HG02884 (cell line): ENCODE measurements around the gene BCL11B.

Source experiments
- ATAC-seq: cut with Tn5 transposase; IDR thresholded peaks from one replicate; pipeline ENCODE4 v1.9.1; 2021; ENCODE audit warnings: mild to moderate bottlenecking, moderate library complexity; ENCODE audit not compliant: unreplicated experiment

Gene BCL11B

DNA sequence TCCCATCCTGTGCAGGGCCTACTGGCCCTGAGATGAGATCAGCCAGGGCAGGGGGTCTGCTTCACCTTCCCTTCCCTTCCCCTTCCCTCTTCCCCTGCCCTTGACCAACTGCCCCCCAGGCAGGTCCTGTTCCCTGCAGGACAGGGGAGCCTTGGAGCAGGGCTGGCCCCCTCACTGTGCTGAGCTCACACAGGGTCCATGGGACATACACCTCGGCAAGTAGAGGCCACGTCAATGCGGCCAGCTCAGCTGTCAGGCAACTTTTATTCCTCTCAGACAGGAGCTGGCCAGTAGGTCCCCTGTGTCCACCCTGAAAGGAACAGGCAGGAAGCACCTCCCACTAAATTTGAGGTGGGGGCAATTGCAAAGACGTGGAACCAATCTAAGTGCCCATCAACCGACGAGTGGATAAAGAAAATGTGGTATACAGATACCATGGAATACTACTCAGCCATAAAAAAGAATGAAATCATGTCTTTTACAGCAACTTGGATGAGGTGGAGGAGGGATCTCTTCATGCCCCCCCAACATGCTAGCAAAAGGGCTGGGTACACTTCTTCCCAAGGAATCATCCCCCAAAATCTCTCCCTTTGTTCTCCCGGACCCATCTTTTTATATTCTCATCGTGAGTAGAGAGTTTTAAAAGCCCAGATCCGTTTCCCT lies 148.7 kb downstream of the BCL11B start:
- ATAC-seq: no peak

DNA sequence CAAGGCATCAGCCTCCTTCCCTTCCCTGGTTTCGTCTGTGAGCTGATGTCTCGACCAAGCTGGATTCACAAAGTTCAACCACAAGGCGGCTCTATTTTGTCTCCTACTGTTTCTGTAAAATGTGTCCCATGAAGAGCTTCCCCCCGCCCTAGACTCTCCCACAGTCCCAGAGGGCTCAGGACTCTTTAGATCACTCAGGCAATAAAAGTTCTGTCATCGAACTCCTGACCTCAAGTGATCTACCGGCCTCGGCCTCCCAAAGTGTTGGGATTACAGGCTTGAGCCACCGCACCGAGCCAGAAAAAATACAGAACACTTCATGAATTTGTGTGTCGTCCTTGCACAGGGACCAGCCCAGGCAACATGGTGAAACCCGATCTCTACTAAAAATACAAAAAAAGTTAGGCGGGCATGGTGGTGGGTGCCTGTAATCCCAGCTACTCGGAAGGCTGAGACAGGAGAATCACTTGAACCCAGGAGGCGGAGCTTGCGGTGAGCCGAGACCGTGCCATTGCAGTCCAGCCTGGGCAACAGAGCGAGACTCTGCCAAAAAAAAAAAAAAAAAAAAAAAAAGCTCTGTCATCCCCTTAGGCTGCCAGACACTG lies 149.4 kb downstream of the BCL11B start:
- ATAC-seq: no peak

DNA sequence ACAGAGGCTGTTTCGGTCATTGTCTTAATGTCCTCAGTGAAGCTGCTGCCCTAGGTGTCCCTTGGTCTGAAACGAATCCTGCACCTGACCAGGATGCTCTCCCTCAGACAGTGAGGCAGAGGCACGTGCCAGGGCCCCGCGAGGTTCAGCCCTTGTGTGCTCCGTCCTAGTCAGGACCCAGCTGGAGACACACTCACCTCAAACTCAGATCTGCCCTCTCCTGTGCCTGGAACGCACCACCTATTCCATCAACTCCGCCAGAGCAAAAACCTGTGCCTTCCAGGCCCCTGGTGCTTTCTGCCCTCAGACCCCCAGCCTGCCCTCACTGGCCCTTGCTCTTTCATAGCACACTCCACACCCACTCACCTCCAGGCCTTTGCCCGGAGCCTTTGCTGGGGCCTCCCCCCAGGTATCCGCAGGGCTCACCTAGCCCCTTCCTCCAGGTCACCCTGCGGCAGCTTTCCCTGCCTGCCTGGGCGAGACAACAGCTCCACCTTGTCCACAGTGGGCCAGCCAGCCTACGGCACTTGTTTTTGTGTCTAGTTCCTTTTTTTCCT lies 150.6 kb downstream of the BCL11B start:
- ATAC-seq: no peak

DNA sequence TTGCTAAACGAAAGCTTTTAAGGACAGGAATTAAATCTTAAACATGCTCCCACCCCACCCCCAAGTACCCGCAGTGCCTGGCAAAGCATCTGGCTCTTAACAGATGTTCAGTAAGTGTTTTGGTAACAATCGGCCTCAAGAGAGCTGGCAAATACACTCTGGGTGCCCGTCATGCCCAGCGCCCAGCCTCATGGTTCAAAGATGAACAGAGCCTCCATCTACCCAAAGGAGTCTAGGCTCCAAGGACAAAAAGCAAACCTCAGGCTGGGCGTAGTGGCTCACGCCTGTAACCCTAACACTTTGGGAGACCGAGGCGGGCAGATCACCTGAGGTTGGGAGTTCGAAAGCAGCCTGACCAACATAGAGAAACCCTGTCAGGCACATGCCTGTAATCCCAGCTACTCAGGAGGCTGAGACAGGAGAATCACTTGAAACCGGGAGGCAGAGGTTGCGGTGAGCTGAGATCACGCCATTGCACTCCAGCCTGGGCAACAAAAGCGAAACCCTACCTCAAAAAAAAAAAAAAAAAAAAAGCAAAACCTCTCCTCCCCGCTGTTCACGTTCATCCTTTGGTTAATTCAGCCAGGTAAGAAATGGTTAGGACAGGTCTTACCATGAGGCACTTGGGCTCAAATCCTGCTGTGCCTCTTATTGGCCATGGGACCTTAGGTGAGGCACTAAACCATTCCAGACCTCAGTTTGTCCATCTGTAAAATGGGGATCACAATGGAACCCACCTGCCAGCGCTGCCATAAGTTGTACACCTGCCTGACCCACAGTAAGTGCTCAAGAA lies 151.3 kb downstream of the BCL11B start:
- ATAC-seq: no peak

DNA sequence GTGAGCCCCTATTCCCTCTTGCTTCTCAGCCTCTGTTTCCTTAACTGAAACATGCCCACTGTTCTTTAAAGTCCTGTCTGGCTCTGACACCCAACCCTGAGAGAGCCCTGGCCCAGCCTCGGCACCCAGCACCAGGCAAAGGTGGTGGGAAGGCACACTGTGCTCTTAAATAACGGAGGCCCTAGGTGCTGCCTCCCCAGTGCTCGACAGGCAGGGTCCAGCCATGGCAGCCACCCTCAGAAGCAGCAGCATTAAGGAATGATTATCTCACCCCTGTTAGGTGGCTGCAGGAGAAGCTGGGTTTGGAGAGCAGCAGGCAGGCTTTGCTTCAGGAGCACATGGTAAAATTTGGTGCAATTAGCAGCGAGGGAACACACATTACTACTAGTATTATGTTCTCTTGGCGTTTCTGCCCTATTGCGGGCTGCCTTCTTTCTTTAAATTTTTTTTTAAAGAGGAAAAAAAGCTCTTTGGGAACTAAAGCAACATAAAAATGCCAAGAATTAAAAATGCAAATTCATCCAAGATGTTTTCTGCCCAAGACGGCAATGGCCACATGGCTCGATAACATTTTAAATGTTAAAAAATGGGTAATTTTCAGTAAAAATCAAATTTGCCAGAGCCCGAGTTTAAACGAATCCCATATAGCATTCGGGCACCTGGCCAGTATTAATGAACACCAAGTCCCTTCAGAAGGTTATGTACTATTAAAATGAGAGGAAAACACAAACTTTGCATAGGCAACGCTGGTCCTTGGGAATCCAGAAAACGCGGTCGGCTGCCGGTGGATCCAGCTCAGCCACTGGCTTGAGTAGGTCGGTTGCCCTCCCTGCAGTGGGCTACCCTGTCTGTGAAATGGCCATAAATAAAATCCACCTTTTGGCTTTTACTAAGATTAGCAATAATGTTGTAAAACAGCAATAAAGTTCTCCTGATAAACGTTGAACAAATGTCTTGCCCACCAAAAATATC lies 152.2 kb downstream of the BCL11B start:
- no peak for ATAC-seq
